NOMO-1 treated with DMSO at 0.1 percent for 48 hours (cell line): Measurements from ENCODE around the gene FAM187B.
"Not testable (repeated sequence)": the region's sequence is repeated elsewhere in the genome, so short reads cannot be mapped to it uniquely, and the experiment has no call there.

Source experiments
- DNase-seq: peaks from one replicate; lab custom pipeline; 2025; ENCODE audit not compliant: unreplicated experiment; lab: John Stamatoyannopoulos, UW

The FAM187B gene

DNA sequence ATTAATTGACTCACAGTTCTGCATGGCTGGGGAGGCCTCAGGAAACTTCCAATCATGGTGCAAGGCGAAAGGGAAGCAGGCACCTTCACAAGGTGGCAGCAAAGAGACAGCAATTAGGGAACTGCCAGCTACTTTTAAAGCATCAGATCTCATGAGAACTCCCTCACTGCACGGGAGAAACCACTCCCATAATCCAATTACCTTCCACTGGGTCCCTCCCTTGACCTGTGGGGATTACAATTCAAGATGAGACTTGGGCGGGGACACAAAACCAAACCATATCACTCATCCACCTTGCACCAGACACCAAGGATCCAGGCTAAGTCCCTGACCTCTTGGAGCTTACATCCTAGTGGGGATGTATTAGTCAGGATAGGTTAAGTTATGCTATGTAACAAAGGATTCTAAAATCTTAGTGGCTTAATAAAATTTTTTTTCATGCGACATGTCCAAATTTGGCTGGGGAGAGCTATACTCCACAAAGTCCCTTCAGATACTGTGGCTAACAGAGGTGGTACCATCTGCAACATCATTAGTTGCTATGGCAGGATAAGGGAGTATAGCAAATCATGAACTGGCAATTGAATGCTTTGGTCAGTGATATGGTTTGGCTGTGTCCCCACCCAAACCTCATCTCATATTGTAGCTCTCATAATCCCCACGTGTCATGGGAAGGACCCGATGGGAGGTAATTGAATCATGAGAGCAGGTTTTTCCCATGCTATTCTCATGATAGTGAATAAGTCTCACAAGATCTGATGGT, 8.3 kb upstream of the FAM187B start:
- peak; percentile 12 for DNase-seq

DNA sequence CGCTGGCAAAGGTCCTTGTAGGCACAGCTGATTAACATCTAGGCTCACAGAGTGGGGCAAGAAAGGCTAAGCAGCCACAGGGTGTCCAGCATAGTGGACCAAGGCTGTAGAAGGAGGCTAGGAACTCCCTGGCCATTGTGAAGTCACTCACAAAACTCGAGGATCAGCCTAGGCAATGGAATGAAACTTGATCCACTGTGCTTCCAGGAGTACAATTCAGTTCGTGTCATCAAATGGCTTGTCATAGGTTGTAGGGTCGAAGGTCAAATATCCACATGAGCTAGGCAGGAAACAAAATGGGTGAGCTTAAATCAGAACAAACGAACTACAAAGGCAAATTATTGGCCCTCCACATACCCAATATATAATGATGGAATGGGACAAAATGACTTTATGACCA, 4.4 kb upstream of the FAM187B start:
- no peak for DNase-seq

GRCh38 chr19:35231956-35232645, 3.6 kb upstream of the FAM187B start:
- DNase-seq, result no peak

GRCh38 chr19:35229601-35230000, 1.1 kb upstream of the FAM187B start:
- DNase-seq, result no peak

DNA sequence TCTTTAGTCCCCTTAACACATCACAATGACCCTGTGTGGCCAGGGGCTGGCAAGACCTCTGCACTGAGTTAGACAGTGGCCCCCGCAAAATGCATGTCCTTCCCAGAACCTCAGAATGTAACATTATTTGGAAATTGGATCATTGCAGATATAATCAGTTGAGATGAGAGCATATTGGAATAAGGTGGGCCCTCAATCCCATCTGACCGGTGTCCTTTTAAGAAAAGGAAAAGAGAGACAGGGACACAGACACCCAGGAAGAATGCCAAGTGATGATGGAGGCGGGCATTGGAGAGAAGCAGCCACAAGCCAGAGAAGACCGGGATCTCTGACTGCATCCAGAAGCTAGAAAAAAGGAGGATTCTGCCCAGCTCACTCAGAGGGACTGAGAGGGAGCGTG, 1.8 kb downstream of the FAM187B start:
- no peak for DNase-seq

DNA sequence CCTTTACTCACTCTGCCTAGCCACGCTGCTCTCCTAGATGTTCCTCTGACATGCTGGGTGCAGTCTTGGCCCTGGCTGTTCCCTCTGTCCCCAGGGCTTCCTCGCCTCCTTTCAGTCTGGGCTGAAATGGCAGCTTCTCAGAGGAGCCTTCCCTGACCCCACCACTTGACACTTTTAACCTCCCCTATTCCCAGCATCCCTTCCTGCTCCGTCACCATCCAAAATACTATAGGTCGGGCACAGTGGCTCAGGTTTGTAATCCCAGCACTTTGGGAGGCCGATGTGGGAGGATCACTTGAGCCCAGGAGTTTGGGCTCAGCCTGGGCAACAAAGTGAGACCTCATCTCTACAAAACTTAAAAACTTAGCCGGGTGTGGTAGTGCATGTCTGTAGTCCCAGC, 2.6 kb downstream of the FAM187B start:
- no peak for DNase-seq

- DNase-seq, result no peak
Measured at GRCh38 chr19:35224681-35225571, 3.6 kb downstream of the FAM187B start.

GRCh38 chr19:35223862-35224505, 4.6 kb downstream of the FAM187B start:
- no peak for DNase-seq

DNA sequence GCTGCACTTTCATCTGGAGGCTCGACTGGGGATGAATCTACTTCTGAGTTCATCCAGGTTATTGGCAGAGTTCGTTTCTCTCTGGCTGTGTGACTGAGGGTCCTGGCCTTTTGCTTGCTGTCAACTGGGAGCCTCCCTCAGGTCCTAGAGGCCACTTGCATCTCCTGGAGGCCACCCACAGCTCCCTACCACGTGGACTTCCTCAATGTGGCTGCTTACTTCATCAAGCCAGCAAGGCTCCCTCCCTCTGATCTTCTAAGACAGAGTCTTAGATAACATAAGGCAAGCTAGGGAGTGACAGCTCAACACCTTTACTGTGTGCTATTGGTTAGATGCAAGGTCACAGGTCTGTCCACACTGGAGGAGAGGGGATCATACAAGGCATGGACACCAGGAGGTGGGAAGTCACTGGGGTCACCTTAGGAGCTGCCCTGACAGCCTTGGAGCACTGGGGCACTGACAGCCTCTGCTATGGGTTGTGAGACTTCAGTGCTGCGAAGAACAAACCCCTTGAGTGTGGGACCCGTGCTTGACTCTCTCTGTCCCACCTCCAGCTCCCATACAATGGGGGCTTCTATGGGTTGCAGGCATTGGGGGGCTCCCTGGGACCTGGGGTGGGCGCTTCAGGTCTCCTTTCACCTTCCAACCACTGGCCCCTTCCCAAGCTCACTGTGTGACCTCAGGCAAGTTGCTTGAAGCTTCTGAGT, 5.3 kb downstream of the FAM187B start:
- DNase-seq, result no peak

DNA sequence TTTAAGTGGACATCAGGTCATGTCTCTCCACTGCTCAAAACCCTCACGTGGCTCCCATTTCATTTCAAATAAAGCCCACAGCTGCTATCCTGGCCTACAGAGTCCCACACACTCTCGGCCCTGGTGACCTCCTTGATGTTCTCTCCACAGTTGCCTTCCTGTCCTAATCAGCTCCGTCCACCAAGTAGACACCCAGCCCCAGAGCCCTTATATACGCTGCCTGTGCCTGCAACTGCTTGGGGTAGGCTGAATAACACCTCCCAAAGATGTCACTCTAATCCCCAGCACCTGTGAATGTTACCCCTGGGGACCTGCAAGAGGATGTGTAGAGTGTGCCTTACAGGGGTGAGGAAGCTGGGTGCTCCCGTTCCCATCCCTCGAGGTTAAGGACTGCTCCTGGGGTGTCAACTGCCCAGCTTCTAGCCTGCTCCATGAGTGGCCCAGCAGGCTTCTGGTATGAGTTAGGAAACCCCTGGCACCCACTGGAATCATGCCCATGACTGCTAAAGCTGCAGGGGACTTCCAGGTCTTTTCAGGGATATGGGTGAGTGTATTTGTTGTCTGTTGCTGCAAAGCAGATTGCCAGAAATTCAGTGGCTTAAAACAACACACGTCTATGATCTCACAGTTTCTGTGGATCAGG, 6.0 kb downstream of the FAM187B start:
- DNase-seq, result no peak

DNA sequence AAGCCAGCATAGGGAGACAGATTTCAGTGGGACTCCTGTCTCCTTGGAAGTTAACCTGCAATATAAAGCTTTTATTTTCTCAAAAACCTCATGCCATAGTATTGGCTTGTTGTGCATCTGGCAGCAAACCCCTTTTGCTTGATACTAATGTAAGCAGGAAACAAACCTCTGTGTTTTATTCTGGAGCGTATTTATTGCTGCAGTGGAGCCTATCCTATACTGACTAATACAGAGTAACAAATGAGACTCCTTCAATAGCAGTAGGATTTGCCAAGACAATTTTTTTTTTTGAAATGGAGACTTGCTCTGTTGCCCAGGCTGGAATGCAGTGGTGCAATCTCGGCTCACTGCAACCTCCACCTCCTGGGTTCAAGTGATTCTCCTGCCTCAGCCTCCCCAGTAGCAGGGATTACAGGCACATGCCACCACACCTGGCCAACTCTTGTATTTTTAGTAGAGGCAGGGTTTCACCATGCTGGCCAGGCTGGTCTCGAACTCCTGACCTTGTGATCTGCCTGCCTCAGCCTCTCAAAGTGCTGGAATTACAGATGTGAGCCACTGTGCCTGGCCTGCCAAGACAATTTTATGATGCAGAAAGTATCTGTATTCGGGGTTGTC, 7.5 kb downstream of the FAM187B start:
- DNase-seq, result not testable (repeated sequence)

DNA sequence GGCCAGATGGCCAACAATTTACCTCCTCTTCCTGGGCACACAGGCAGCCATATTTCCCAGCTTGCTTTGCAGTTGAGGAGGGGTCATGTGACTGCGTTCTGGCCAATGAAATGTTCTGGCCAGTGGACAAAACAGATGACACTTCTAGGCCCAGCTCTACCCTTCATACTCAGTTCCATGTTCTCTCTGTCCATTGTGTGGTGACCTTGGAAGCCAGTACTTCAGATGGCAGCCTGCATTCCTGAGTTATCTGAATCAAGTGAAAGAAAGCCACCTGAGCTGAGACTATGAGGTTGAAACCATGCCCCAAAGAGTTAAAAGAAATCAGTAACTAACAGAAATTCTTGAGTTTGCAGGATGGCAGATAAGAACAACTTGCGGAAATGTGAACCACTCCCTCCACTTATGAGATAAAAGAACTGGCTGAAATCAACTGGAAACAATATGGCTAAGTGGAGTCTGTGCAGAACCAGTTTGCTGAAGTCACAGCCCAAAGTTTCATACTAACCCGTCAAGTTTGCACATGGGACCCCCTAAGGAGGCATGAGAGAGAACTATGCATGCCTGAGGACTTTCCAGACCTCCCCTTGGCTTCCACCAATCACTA, 8.1 kb downstream of the FAM187B start:
- DNase-seq, result no peak

GRCh38 chr19:35219008-35219407, 9.5 kb downstream of the FAM187B start:
- DNase-seq, result no peak

DNA sequence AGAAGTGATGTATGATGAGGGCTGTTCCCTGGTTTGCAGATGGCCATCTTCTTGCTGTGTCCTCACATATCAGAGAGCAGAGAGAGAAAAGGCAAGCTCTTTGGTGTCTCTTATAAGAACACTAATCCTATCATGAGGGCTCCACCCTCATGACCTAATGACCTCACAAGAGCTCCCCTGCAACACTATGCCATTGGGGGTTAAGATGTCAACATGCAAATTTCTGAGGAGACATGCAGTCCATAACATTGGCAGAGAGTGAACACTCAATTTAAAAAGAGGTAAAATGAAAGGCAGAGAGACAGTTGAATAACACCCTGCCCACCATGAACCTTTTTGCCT, 10.9 kb downstream of the FAM187B start:
- DNase-seq, result no peak

GRCh38 chr19:35216833-35217648, 11.5 kb downstream of the FAM187B start:
- DNase-seq, result peak; percentile 15

- no peak for DNase-seq
Measured at GRCh38 chr19:35216016-35216832, 12.3 kb downstream of the FAM187B start.

DNA sequence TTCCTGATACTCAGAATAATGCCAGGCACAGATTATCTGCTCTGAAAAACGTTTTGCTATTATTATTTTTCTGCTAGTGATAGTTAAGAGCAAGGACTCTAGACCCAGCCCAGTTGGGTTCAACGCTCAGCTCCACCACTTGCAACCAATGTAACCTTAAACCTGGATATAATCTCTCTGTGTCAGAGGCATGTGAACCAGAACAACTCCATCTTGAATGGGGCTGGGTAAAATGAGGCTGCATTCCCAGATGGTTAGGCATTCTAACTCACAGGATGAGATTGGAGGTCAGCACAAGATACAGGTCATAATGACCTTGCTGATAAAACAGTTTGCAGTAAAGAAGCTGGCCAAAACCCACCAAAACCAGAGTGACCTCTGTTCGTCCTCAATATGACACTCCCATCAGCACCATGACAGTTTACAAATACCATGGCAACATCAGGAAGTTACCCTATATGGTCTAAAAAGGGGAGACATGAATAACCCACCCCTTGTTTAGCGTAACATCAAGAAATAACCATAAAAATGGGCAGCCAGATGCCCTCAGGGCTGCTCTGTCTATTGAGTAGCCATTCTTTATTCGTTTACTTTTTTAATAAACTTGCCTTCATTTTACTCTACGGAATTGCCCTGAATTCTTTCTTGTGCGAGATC, 13.6 kb downstream of the FAM187B start:
- no peak for DNase-seq
